ENCODE data around the gene MBD5.

The MBD5 gene

DNA sequence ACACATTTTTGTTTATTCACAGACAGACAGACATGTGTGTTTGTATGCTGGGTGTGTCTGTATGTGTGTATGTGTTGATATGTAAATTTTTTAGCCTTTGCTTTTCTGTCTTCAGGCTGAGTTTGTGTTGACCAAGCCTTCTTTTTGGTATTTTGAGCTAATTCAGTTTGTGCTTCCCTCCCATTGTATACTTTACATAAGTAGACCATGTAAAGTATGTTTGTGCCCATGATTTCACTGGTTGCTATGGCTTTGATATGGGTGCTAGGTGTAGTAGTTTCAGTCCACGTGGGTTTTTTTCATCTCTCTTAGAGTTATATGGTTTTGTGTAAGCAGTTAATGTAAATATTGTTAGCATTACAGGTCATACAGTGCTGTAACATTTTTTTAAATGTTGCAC lies 494.2 kb downstream of the MBD5 start:
- Histone ChIP-seq H3K27me3 (ENCODE audit: control insufficient read depth in 1 of 2, insufficient read depth in 2 of 2, low read length in 2 of 2) (no peaks in the 10 kb centered on the region), H3K9me3 (ENCODE audit: control insufficient read depth in 1 of 2, low read length in 2 of 2) (no peaks in the 10 kb centered on the region), H3K4me3 (ENCODE audit: low read depth in 1 of 2, low read length in 2 of 2) (no peak overlapping the region), H3K36me3 (ENCODE audit: control insufficient read depth in 1 of 2, insufficient read depth in 2 of 2, low read length in 2 of 2) (no peaks in the 10 kb centered on the region), H3K4me1 (ENCODE audit: control insufficient read depth in 1 of 2, insufficient read depth in 2 of 2, low read length in 2 of 2) (no peaks in the 10 kb centered on the region), H3K27ac (ENCODE audit: low read depth, low read length) (no peak overlapping the region), H3K9ac (ENCODE audit: low read depth in 1 of 2, low read length in 2 of 2) (no peak overlapping the region)

DNA sequence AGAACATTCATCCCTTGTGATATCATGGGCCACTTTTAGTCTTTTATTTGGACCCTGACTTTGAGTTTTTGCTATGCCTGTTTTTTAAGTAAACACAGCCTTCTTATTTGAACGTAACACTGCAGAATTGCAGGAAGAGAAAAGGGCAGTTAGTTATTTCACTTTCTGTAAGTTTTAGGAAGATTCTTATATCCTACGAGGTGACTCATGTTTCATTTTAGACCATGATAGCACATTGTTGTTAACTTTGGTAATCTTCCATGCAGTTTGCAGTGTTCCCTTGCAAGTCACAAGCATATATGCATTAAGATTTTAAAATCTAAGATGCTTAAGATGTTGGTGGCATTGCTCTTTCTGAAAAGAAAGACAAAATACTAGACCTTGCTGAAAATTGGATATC lies 495.1 kb downstream of the MBD5 start:
- Histone ChIP-seq H3K9me3 (ENCODE audit: control insufficient read depth in 1 of 2, low read length in 2 of 2) (no peaks in the 10 kb centered on the region), H3K9ac (ENCODE audit: low read depth in 1 of 2, low read length in 2 of 2) (no peak overlapping the region), H3K4me3 (ENCODE audit: low read depth in 1 of 2, low read length in 2 of 2) (no peak overlapping the region), H3K27me3 (ENCODE audit: control insufficient read depth in 1 of 2, insufficient read depth in 2 of 2, low read length in 2 of 2) (no peaks in the 10 kb centered on the region), H3K4me1 (ENCODE audit: control insufficient read depth in 1 of 2, insufficient read depth in 2 of 2, low read length in 2 of 2) (no peaks in the 10 kb centered on the region), H3K27ac (ENCODE audit: low read depth, low read length) (no peak overlapping the region), H3K36me3 (ENCODE audit: control insufficient read depth in 1 of 2, insufficient read depth in 2 of 2, low read length in 2 of 2) (no peaks in the 10 kb centered on the region)

DNA sequence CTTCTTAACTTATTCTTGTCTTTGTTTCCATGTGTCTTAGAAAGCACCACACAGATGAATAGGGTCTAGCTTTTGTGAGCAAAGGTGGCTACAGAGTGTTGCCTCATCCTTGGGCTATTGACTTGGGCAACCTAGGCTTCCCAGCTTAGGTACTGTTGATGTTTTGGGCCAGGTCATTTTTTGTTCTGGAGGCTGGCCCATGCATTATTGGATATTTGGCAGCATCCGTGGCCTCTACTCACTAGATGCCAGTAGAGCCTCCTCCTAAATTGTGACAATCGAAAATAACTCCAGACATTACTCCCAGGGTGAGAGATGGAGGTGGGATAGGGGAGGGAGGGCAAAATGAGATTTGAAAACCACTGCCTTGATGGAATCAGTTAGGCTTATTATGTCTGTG lies 496.4 kb downstream of the MBD5 start:
- H3K36me3 ChIP-seq (ENCODE audit: control insufficient read depth in 1 of 2, insufficient read depth in 2 of 2, low read length in 2 of 2) = no peaks in the 10 kb centered on the region
- no peak overlapping the region for H3K9ac ChIP-seq (ENCODE audit: low read depth in 1 of 2, low read length in 2 of 2)
- H3K4me3 ChIP-seq (ENCODE audit: low read depth in 1 of 2, low read length in 2 of 2) = no peak overlapping the region
- no peaks in the 10 kb centered on the region for H3K27me3 ChIP-seq (ENCODE audit: control insufficient read depth in 1 of 2, insufficient read depth in 2 of 2, low read length in 2 of 2)
- H3K4me1 ChIP-seq (ENCODE audit: control insufficient read depth in 1 of 2, insufficient read depth in 2 of 2, low read length in 2 of 2) = no peaks in the 10 kb centered on the region
- no peaks in the 10 kb centered on the region for H3K9me3 ChIP-seq (ENCODE audit: control insufficient read depth in 1 of 2, low read length in 2 of 2)
- H3K27ac ChIP-seq (ENCODE audit: low read depth, low read length) = no peak overlapping the region

DNA sequence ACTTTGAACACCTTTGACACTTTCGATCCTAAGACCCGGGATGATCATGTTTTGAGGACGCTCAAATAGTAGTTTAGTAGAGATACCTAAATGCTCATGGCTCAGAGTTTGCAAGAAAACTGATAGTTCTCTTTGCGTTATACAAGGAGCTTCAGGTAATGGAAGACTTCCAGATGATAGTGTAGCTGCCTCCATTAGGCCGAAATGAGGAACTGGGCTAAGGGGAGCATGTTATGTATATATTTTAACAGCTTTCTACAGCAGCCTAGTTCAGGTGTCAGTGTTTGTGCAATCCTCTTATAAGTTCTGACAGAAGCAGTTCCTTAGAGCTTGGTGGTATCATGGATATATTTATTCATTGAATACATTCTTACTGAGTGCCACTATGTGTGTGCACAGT lies 496.9 kb downstream of the MBD5 start:
- Histone ChIP-seq H3K9me3 (ENCODE audit: control insufficient read depth in 1 of 2, low read length in 2 of 2) (no peaks in the 10 kb centered on the region), H3K4me1 (ENCODE audit: control insufficient read depth in 1 of 2, insufficient read depth in 2 of 2, low read length in 2 of 2) (no peaks in the 10 kb centered on the region), H3K27me3 (ENCODE audit: control insufficient read depth in 1 of 2, insufficient read depth in 2 of 2, low read length in 2 of 2) (no peaks in the 10 kb centered on the region), H3K9ac (ENCODE audit: low read depth in 1 of 2, low read length in 2 of 2) (no peak overlapping the region), H3K4me3 (ENCODE audit: low read depth in 1 of 2, low read length in 2 of 2) (no peak overlapping the region), H3K27ac (ENCODE audit: low read depth, low read length) (no peak overlapping the region), H3K36me3 (ENCODE audit: control insufficient read depth in 1 of 2, insufficient read depth in 2 of 2, low read length in 2 of 2) (no peaks in the 10 kb centered on the region)

DNA sequence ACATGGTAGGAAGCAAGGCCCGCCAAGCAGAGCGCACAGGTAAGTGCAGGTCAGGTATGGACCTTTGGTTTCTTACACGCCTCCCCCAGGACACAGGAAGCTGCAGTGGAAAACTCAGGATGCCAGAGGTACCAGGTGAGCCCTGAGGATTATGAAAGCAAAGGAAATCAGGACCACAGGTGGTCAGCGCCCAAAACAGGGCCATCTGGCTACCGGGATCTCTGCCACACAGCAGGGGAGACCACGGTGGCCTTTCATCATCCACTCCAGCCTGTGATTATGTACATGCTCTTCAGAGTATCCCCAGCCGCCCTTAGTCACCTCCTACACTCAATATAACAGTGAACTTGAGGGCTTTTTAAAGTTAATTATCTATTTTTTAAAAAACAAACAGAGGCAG lies 498.1 kb downstream of the MBD5 start:
- H3K9me3 ChIP-seq (ENCODE audit: control insufficient read depth in 1 of 2, low read length in 2 of 2) = no peaks in the 10 kb centered on the region
- H3K27me3 ChIP-seq (ENCODE audit: control insufficient read depth in 1 of 2, insufficient read depth in 2 of 2, low read length in 2 of 2) = no peaks in the 10 kb centered on the region
- no peak overlapping the region for H3K4me3 ChIP-seq (ENCODE audit: low read depth in 1 of 2, low read length in 2 of 2)
- H3K36me3 ChIP-seq (ENCODE audit: control insufficient read depth in 1 of 2, insufficient read depth in 2 of 2, low read length in 2 of 2) = no peaks in the 10 kb centered on the region
- no peak overlapping the region for H3K9ac ChIP-seq (ENCODE audit: low read depth in 1 of 2, low read length in 2 of 2)
- no peak overlapping the region for H3K27ac ChIP-seq (ENCODE audit: low read depth, low read length)
- H3K4me1 ChIP-seq (ENCODE audit: control insufficient read depth in 1 of 2, insufficient read depth in 2 of 2, low read length in 2 of 2) = no peaks in the 10 kb centered on the region

DNA sequence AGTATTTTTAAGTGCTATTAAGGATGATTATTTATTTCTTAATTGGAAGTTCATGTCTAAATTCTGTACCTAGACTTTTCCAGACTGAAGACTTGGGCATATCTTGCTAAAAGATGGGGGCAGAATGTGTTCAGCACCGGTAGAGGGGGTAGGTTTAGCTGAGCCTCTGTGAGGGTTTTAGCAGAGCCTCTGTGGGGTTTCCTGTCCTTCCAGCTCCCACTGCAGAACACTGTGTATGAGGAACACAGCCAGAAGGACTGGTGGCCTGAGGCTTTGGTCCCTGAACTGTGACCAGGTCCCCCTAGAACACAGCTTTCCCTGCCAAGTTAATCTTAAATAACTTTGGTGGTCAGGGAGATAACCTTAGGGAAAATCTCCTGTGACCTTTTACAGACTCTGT lies 500.3 kb downstream of the MBD5 start:
- Histone ChIP-seq H3K27ac (ENCODE audit: low read depth, low read length) (no peak overlapping the region), H3K36me3 (ENCODE audit: control insufficient read depth in 1 of 2, insufficient read depth in 2 of 2, low read length in 2 of 2) (no peaks in the 10 kb centered on the region), H3K4me1 (ENCODE audit: control insufficient read depth in 1 of 2, insufficient read depth in 2 of 2, low read length in 2 of 2) (no peaks in the 10 kb centered on the region), H3K4me3 (ENCODE audit: low read depth in 1 of 2, low read length in 2 of 2) (no peak overlapping the region), H3K9ac (ENCODE audit: low read depth in 1 of 2, low read length in 2 of 2) (no peak overlapping the region), H3K27me3 (ENCODE audit: control insufficient read depth in 1 of 2, insufficient read depth in 2 of 2, low read length in 2 of 2) (no peaks in the 10 kb centered on the region), H3K9me3 (ENCODE audit: control insufficient read depth in 1 of 2, low read length in 2 of 2) (no peaks in the 10 kb centered on the region)

DNA sequence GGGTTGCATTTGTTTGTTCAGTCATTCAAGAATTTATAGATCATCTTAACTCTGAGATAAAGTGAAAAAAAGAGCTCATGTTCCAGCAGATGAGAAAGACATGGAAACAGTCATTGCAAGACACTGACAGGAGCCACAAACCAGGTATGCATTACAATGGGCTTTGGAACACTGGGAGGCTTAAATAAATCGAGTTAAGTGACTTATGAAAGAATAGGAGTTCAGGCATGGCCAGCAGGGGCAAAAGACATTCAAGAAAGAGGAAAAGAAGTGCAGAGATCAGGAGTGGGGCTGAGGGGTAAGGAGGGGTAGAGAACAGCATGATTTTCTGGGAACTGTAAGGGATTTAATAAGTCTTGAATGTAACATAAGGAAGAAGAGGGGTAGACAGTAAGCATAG lies 502.4 kb downstream of the MBD5 start:
- Histone ChIP-seq H3K27me3 (ENCODE audit: control insufficient read depth in 1 of 2, insufficient read depth in 2 of 2, low read length in 2 of 2) (no peaks in the 10 kb centered on the region), H3K9me3 (ENCODE audit: control insufficient read depth in 1 of 2, low read length in 2 of 2) (no peaks in the 10 kb centered on the region), H3K4me3 (ENCODE audit: low read depth in 1 of 2, low read length in 2 of 2) (no peak overlapping the region), H3K9ac (ENCODE audit: low read depth in 1 of 2, low read length in 2 of 2) (no peak overlapping the region), H3K36me3 (ENCODE audit: control insufficient read depth in 1 of 2, insufficient read depth in 2 of 2, low read length in 2 of 2) (no peaks in the 10 kb centered on the region), H3K4me1 (ENCODE audit: control insufficient read depth in 1 of 2, insufficient read depth in 2 of 2, low read length in 2 of 2) (no peaks in the 10 kb centered on the region), H3K27ac (ENCODE audit: low read depth, low read length) (no peak overlapping the region)

DNA sequence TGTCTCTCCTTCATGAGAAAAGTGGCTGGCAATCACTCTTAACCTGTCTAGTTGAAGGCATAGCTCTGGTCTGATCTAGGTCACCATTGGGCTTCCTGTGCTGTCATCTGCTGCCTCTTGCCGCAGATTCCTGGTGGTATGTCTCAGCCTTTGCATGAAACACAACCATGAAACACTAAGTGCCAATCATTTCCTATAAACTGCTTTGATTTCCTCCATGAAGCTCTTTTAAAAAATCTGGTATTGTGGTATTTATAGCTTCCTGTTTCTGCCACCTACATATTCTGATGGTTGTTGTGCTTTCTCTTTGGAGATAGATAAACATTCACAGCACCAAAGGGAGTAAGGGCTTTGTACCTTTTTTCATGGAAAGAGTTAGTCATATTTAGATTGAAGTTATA lies 503.6 kb downstream of the MBD5 start:
- Histone ChIP-seq H3K36me3 (ENCODE audit: control insufficient read depth in 1 of 2, insufficient read depth in 2 of 2, low read length in 2 of 2) (no peaks in the 10 kb centered on the region), H3K4me3 (ENCODE audit: low read depth in 1 of 2, low read length in 2 of 2) (no peak overlapping the region), H3K4me1 (ENCODE audit: control insufficient read depth in 1 of 2, insufficient read depth in 2 of 2, low read length in 2 of 2) (no peaks in the 10 kb centered on the region), H3K9ac (ENCODE audit: low read depth in 1 of 2, low read length in 2 of 2) (no peak overlapping the region), H3K27me3 (ENCODE audit: control insufficient read depth in 1 of 2, insufficient read depth in 2 of 2, low read length in 2 of 2) (no peaks in the 10 kb centered on the region), H3K9me3 (ENCODE audit: control insufficient read depth in 1 of 2, low read length in 2 of 2) (no peaks in the 10 kb centered on the region), H3K27ac (ENCODE audit: low read depth, low read length) (no peak overlapping the region)

DNA sequence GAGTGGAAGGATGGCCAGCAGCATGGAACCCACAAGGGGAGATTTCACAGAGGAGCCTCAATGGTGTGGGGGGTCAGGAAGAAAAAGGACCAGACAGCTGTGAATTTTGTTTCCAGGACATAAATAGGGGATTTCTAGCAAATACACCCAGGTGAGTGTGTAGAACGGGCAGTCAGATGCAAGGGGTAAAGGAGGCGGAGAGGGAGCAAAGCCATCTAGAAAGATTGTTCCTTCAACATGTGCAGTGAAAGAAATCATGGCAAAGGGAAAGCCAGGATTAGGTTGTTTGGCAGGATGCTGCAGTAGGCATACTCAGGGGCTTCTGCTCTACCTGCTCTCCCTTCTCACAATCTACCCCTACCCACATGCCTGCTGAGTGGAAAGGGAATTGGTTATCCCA lies 504.2 kb downstream of the MBD5 start:
- Histone ChIP-seq H3K36me3 (ENCODE audit: control insufficient read depth in 1 of 2, insufficient read depth in 2 of 2, low read length in 2 of 2) (no peaks in the 10 kb centered on the region), H3K27me3 (ENCODE audit: control insufficient read depth in 1 of 2, insufficient read depth in 2 of 2, low read length in 2 of 2) (no peaks in the 10 kb centered on the region), H3K27ac (ENCODE audit: low read depth, low read length) (no peak overlapping the region), H3K4me3 (ENCODE audit: low read depth in 1 of 2, low read length in 2 of 2) (no peak overlapping the region), H3K9ac (ENCODE audit: low read depth in 1 of 2, low read length in 2 of 2) (no peak overlapping the region), H3K4me1 (ENCODE audit: control insufficient read depth in 1 of 2, insufficient read depth in 2 of 2, low read length in 2 of 2) (no peaks in the 10 kb centered on the region), H3K9me3 (ENCODE audit: control insufficient read depth in 1 of 2, low read length in 2 of 2) (no peaks in the 10 kb centered on the region)

DNA sequence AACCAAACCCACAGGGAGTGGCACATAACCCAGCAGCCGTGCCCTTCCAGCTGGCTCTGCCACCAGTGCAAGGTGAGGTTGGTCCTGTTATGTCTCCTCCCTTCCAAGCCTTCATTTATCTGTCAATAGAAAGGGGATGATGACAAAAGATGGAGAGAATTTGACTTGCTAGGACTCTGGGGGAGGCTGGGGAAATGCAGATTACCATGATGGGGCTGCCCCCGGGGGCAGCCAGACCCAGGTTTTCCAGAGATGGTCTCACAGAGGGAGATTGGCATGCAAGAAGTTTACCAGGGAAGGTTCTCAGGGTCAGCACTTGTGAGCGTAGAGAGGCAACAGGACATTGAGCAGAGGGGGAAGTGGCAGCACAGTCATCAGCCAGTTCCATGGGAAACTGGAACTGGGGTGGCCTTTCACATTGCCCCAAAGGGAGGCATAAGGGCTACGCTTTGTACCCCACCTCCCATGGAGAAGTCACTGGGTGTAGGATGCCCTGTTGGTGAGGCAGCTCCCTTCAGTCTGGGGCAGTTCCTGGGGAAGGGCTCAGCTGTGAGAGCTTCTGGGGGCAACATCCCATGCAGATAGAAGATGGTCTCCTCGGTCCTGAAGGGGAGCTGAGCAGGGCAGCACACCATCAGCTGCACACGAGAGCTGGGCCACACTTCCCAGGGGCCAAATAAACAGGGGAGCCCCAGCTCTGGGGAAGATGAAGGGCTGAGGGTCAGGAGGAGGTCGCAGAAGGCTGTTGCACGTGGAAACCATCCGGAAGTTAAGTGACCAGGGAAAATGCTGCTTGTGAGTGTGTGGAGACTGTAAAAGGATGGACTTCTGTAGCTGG lies 505.8 kb downstream of the MBD5 start:
- Histone ChIP-seq H3K27ac (ENCODE audit: low read depth, low read length) (no peak overlapping the region), H3K36me3 (ENCODE audit: control insufficient read depth in 1 of 2, insufficient read depth in 2 of 2, low read length in 2 of 2) (no peaks in the 10 kb centered on the region), H3K4me1 (ENCODE audit: control insufficient read depth in 1 of 2, insufficient read depth in 2 of 2, low read length in 2 of 2) (no peaks in the 10 kb centered on the region), H3K9me3 (ENCODE audit: control insufficient read depth in 1 of 2, low read length in 2 of 2) (no peaks in the 10 kb centered on the region), H3K4me3 (ENCODE audit: low read depth in 1 of 2, low read length in 2 of 2) (no peak overlapping the region), H3K9ac (ENCODE audit: low read depth in 1 of 2, low read length in 2 of 2) (no peak overlapping the region), H3K27me3 (ENCODE audit: control insufficient read depth in 1 of 2, insufficient read depth in 2 of 2, low read length in 2 of 2) (no peaks in the 10 kb centered on the region)

Data from duodenal mucosa (tissue), 2 donors.